NCI-H510A (cell line): ENCODE measurements around the gene VTI1A.

Source experiments
- DNase-seq: peaks from one replicate; lab custom pipeline; 2025; lab: John Stamatoyannopoulos, UW

The VTI1A gene

GRCh38 chr10:112639298-112639697, 192.3 kb downstream of the VTI1A start:
- DNase-seq: no peak

GRCh38 chr10:112640638-112641037, 193.6 kb downstream of the VTI1A start:
- no peak for DNase-seq

GRCh38 chr10:112643600-112644264, 196.7 kb downstream of the VTI1A start:
- no peak for DNase-seq

GRCh38 chr10:112644265-112644645, 197.2 kb downstream of the VTI1A start:
- no peak for DNase-seq

GRCh38 chr10:112649006-112649821, 202.2 kb downstream of the VTI1A start:
- no peak for DNase-seq

GRCh38 chr10:112649822-112650152, 202.8 kb downstream of the VTI1A start:
- no peak for DNase-seq

- DNase-seq: no peak
Measured at GRCh38 chr10:112650588-112651030, 203.6 kb downstream of the VTI1A start.

- no peak for DNase-seq
Measured at GRCh38 chr10:112653215-112653614, 206.2 kb downstream of the VTI1A start.

GRCh38 chr10:112653851-112654250, 206.8 kb downstream of the VTI1A start:
- no peak for DNase-seq

- no peak for DNase-seq
Measured at GRCh38 chr10:112654794-112655193, 207.8 kb downstream of the VTI1A start.

- DNase-seq: no peak
Measured at GRCh38 chr10:112655722-112656121, 208.7 kb downstream of the VTI1A start.

- DNase-seq: no peak
Measured at GRCh38 chr10:112658465-112658864, 211.4 kb downstream of the VTI1A start.

GRCh38 chr10:112658900-112659638, 212.1 kb downstream of the VTI1A start:
- DNase-seq: no peak

- DNase-seq: no peak
Measured at GRCh38 chr10:112663234-112664125, 216.5 kb downstream of the VTI1A start.

- DNase-seq: no peak
Measured at GRCh38 chr10:112666094-112666493, 219.1 kb downstream of the VTI1A start.

GRCh38 chr10:112669989-112670388, 223.0 kb downstream of the VTI1A start:
- no peak for DNase-seq

- no peak for DNase-seq
Measured at GRCh38 chr10:112671743-112672142, 224.7 kb downstream of the VTI1A start.

GRCh38 chr10:112672706-112673105, 225.7 kb downstream of the VTI1A start:
- DNase-seq: no peak

- no peak for DNase-seq
Measured at GRCh38 chr10:112675560-112676083, 228.6 kb downstream of the VTI1A start.

- no peak for DNase-seq
Measured at GRCh38 chr10:112677689-112678088, 230.7 kb downstream of the VTI1A start.

GRCh38 chr10:112678581-112678980, 231.6 kb downstream of the VTI1A start:
- no peak for DNase-seq

- no peak for DNase-seq
Measured at GRCh38 chr10:112678987-112679386, 232.0 kb downstream of the VTI1A start.
